ENCODE measurements around the gene APOBEC3A. TPM values are rescaled to one million over a fixed set of nuclear protein-coding genes. Genes with fewer than 3 reads are reported as not detected.
A peak's percentile ranks its signal among the peaks of the same experiment; 100 is the strongest.
"Not testable (repeated sequence)": the region's sequence is repeated elsewhere in the genome, so short reads cannot be mapped to it uniquely, and the experiment has no call there.

The APOBEC3A gene
- total RNA-seq, 6 experiments from 2014 or later = not detected

DNA sequence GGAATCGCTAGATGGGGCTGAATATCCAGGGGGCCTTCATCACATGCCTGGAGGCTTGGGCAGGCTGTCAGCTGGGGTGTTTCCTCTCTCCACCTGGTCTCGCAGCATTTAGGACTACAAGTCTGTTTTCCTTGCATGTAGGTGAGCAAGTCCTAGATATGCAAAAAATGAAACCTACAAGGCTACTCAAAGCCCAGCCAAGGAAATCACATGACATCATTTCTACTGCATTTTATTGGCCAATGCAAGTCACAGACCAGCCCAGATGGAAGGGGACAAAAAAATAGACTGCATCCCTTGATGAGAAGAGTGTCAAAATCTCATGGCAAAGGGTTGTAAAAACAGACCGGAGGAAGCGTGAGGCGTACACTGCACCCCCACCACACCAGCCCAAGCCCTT, 15.1 kb downstream of the APOBEC3A start:
- Mint-ChIP-seq H3K9me3 (peaks cover 6% of the 10 kb centered on the region; the same call in 1 of the 2 replicates), H3K27ac (no peak overlapping the region), H3K27me3 (ENCODE audit: insufficient read depth) (peaks cover 45% of the 10 kb centered on the region), H3K4me1 (ENCODE audit: low read depth) (no peaks in the 10 kb centered on the region), H3K4me3 (no peak overlapping the region), H3K36me3 (ENCODE audit: low read depth) (no peaks in the 10 kb centered on the region)
- DNase-seq = no peak
- TF ChIP-seq, protein P1, sequence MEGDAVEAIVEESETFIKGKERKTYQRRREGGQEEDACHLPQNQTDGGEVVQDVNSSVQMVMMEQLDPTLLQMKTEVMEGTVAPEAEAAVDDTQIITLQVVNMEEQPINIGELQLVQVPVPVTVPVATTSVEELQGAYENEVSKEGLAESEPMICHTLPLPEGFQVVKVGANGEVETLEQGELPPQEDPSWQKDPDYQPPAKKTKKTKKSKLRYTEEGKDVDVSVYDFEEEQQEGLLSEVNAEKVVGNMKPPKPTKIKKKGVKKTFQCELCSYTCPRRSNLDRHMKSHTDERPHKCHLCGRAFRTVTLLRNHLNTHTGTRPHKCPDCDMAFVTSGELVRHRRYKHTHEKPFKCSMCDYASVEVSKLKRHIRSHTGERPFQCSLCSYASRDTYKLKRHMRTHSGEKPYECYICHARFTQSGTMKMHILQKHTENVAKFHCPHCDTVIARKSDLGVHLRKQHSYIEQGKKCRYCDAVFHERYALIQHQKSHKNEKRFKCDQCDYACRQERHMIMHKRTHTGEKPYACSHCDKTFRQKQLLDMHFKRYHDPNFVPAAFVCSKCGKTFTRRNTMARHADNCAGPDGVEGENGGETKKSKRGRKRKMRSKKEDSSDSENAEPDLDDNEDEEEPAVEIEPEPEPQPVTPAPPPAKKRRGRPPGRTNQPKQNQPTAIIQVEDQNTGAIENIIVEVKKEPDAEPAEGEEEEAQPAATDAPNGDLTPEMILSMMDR (IDR thresholded peaks at IDR 0.05) = no peak

DNA sequence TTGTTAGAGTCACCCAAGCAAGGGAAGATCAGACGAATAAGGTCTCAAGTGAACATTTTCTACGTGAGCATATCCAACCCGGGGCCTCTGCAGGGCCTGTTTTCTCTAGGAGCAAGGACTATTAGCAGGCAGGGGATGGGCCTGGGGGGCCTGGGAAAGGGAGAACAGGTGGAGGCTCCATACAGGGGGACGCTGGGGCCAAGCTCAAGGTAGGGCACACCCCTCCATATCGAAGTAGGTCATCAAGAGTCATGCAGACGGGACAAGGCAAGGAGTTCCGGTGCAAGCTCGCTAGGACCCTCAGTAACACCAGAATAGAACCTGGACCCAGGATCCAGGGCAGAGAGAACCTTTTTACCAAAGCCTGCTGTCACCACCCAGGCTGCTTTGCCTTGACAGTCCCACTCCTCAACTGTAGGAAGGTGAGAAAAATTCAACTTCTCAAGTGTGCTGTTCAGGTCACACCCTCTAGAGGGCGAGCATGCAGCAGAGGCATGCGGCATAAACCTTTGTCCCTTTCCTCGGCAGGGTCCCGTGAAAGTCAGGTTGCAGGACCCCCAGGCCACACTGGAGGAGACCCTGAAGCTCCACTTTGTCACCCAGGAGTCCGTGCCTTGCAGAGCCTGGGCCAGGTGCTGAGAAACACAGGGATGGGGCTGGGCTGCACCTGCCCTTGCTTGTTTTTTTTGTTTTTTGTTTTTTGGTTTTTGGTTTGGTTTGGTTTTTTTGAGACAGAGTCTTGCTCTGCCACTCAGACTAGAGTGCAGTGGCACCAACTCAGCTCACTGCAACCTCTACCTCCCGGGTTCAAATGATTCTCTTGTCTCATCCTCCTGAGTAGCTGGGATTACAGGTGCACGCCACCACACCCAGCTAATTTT, 16.1 kb downstream of the APOBEC3A start:
- no peak overlapping the region for H3K27ac Mint-ChIP-seq
- no peaks in the 10 kb centered on the region for H3K4me1 Mint-ChIP-seq (ENCODE audit: low read depth)
- DNase-seq = no peak

DNA sequence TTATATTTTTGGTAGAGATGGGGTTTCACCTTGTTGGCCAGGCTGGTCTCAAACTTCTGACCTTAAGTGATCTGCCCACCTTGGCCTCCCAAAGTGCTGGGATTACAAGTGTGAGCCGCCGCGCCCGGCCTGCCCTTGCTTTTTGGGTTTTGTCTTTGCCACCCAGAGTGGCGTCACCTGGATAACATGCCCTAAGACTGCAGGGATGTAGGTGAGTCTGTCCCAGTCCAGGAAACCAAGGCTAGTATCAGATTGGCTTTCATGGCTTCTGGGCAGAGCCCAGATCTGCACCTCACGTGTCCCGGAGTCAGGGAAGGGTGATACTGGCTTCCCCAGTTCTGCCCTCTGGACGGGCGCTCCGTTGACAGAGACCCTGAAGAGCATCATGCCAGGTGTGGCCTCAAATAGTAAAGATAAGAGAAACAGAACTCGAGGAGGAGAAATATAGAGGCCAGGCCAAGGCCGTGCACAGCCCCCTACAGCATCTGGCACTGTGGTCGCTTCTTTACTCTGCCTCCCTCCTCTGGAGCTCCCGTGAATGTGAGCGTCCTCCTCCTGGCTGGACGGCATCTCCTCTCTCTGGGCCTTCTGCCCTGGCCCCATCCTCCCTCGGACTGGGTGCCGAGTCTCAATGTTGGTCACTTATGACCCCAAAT, 16.9 kb downstream of the APOBEC3A start:
- no peak for DNase-seq
- H3K36me3 Mint-ChIP-seq (ENCODE audit: low read depth) = no peaks in the 10 kb centered on the region
- no peak overlapping the region for H3K27ac Mint-ChIP-seq
- peaks cover 6% of the 10 kb centered on the region; the same call in 1 of the 2 replicates for H3K9me3 Mint-ChIP-seq
- TF ChIP-seq, protein P1 (IDR thresholded peaks at IDR 0.05) = no peak
- H3K4me1 Mint-ChIP-seq (ENCODE audit: low read depth) = no peaks in the 10 kb centered on the region
- H3K4me3 Mint-ChIP-seq = no peak overlapping the region
- peaks cover 35% of the 10 kb centered on the region for H3K27me3 Mint-ChIP-seq (ENCODE audit: insufficient read depth)

More for the DNA sequence above, 16.1 kb downstream of the APOBEC3A start:
- H3K4me3 Mint-ChIP-seq = no peak overlapping the region
- no peaks in the 10 kb centered on the region for H3K36me3 Mint-ChIP-seq (ENCODE audit: low read depth)
- TF ChIP-seq, protein P1 (IDR thresholded peaks at IDR 0.05) = peak; percentile 86
- peaks cover 39% of the 10 kb centered on the region for H3K27me3 Mint-ChIP-seq (ENCODE audit: insufficient read depth)
- peaks cover 6% of the 10 kb centered on the region; the same call in 1 of the 2 replicates for H3K9me3 Mint-ChIP-seq

DNA sequence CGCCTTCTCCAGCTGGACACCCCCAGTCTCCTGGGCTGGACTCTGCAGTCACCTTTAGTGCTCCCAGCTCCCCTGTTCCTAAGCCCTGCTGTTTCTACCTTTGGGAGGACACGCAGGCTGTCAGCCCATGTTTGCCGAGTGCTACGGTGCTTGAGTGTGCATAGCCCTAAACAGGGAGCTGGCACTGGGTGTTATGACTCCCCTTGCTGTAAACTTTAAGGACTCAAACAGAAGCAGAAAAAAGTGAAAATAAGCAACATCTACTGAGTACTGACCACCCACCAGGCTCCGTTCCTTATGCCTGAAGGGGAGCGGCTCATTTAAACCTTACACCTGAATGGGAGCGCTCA, 17.4 kb downstream of the APOBEC3A start:
- H3K36me3 Mint-ChIP-seq (ENCODE audit: low read depth) = no peaks in the 10 kb centered on the region
- H3K4me3 Mint-ChIP-seq = no peak overlapping the region
- no peak for DNase-seq
- H3K9me3 Mint-ChIP-seq = peaks cover 6% of the 10 kb centered on the region; the same call in 1 of the 2 replicates
- no peaks in the 10 kb centered on the region for H3K4me1 Mint-ChIP-seq (ENCODE audit: low read depth)
- TF ChIP-seq, protein P1 (IDR thresholded peaks at IDR 0.05) = no peak
- peaks cover 30% of the 10 kb centered on the region for H3K27me3 Mint-ChIP-seq (ENCODE audit: insufficient read depth)
- no peak overlapping the region for H3K27ac Mint-ChIP-seq

DNA sequence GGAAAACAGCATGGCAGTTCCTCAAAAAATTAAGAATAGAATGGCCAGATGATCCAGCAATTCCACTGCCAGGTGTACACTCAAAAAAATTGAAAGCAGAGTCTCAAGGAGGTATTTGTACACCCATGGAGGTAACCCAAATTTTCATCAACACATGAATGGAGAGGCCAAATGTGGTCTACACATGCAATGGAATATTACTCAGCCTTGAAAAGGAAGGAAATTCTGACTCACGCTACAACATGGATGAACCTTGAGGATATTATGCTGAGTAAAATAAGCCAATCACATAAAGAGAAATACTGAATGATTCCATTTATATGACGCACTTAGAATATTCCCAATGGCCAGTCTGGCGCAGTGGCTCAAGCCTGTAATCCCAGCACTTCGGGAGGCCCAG, 19.9 kb downstream of the APOBEC3A start:
- H3K4me3 Mint-ChIP-seq = not testable (repeated sequence)

DNA sequence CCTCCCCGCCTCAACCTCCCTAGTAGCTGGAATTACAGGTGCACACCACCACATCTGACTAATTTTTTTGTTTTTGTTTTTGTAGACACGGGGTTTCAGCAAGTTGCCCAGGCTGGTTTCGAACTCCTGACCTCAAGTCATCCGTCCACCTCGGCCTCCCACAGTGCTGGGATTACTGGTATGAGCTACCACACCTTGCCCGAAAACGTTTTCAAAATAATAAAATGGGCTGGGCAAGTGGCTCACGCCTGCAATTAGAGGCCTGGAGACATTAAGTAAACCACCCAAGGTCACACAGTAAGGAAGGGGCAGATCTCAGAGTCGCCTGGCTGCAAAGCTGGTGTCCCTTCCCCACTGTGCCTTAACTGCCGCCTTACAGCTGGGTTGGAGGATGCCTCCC, 23.2 kb downstream of the APOBEC3A start:
- Mint-ChIP-seq H3K4me1 (ENCODE audit: low read depth) (peaks cover 36% of the 10 kb centered on the region), H3K9me3 (peaks cover 12% of the 10 kb centered on the region), H3K36me3 (ENCODE audit: low read depth) (peaks cover 18% of the 10 kb centered on the region)
- H3K4me3 Mint-ChIP-seq; H3K27ac Mint-ChIP-seq; H3K27me3 Mint-ChIP-seq (ENCODE audit: insufficient read depth); DNase-seq: not testable (repeated sequence)

More for the DNA sequence above, 19.9 kb downstream of the APOBEC3A start:
- Mint-ChIP-seq H3K27me3 (ENCODE audit: insufficient read depth) (peaks cover 15% of the 10 kb centered on the region), H3K4me1 (ENCODE audit: low read depth) (peaks cover 13% of the 10 kb centered on the region)
- not testable (repeated sequence) for H3K9me3 Mint-ChIP-seq; H3K27ac Mint-ChIP-seq; DNase-seq; H3K36me3 Mint-ChIP-seq (ENCODE audit: low read depth)

Data from HFFc6 (cell line).